ENCODE measurements around the gene SPDYE6.

Gene SPDYE6

GRCh38 chr7:102395873-102396709 is 39.8 kb upstream of the SPDYE6 start, which contains the start of gene PRKRIP1:
PRKRIP1 (plus strand) TSS chr7:102396363; CDS start chr7:102396412, 49 bp downstream.
- H3K4me3 ChIP-seq (ENCODE audit: low read depth, low read length) = peak within 1 kb of the TSS; percentile 84
- TF ChIP-seq CTCF (IDR thresholded peaks at IDR 0.05; ENCODE audit: insufficient read depth, low read depth, low read length, missing control alignments) = no peak
- DNase-seq (ENCODE audit: low read depth) = peak; percentile 98

- DNase-seq (ENCODE audit: low read depth) = no peak
- peak overlapping the region; percentile 47 for H3K4me3 ChIP-seq (ENCODE audit: low read depth, low read length)
- no peak for TF ChIP-seq CTCF (IDR thresholded peaks at IDR 0.05; ENCODE audit: insufficient read depth, low read depth, low read length, missing control alignments)
Measured at GRCh38 chr7:102395592-102395872, 39.3 kb upstream of the SPDYE6 start.

- no peak for TF ChIP-seq CTCF (IDR thresholded peaks at IDR 0.05; ENCODE audit: insufficient read depth, low read depth, low read length, missing control alignments)
- H3K4me3 ChIP-seq (ENCODE audit: low read depth, low read length) = no peak overlapping the region
- no peak for DNase-seq (ENCODE audit: low read depth)
Measured at GRCh38 chr7:102393467-102393866, 37.2 kb upstream of the SPDYE6 start.

GRCh38 chr7:102392330-102392729 is 36.1 kb upstream of the SPDYE6 start:
- TF ChIP-seq CTCF (IDR thresholded peaks at IDR 0.05; ENCODE audit: insufficient read depth, low read depth, low read length, missing control alignments) = no peak
- no peak for DNase-seq (ENCODE audit: low read depth)
- no peak overlapping the region for H3K4me3 ChIP-seq (ENCODE audit: low read depth, low read length)

GRCh38 chr7:102390697-102391484 is 34.6 kb upstream of the SPDYE6 start:
- TF ChIP-seq CTCF (IDR thresholded peaks at IDR 0.05; ENCODE audit: insufficient read depth, low read depth, low read length, missing control alignments) = peak; percentile 91
- no peak overlapping the region for H3K4me3 ChIP-seq (ENCODE audit: low read depth, low read length)
- DNase-seq (ENCODE audit: low read depth) = peak; percentile 84

GRCh38 chr7:102389810-102390209 is 33.6 kb upstream of the SPDYE6 start:
- no peak overlapping the region for H3K4me3 ChIP-seq (ENCODE audit: low read depth, low read length)
- TF ChIP-seq CTCF (IDR thresholded peaks at IDR 0.05; ENCODE audit: insufficient read depth, low read depth, low read length, missing control alignments) = no peak
- peak; percentile 77 for DNase-seq (ENCODE audit: low read depth)
